Hepatocyte (in vitro differentiated cells): ENCODE data around the gene PRDX3.

ENCODE experiments used
- EZH2 ChIP-seq: fragments of 200-600 bp; sonication (generic); IDR thresholded peaks from 2 replicates; pipeline ENCODE4 v1.6.1; 2016; ENCODE audit warnings: antibody characterized with exemption, mild to moderate bottlenecking, borderline replicate concordance
- TF ChIP-seq, protein P1 (sequence below): fragments of 200-600 bp; sonication (generic); IDR thresholded peaks from 2 replicates; pipeline ENCODE4 v1.5.1; 2016; ENCODE audit warnings: antibody characterized with exemption, mild to moderate bottlenecking; ENCODE audit not compliant: poor library complexity

- TF ChIP-seq, protein P1, sequence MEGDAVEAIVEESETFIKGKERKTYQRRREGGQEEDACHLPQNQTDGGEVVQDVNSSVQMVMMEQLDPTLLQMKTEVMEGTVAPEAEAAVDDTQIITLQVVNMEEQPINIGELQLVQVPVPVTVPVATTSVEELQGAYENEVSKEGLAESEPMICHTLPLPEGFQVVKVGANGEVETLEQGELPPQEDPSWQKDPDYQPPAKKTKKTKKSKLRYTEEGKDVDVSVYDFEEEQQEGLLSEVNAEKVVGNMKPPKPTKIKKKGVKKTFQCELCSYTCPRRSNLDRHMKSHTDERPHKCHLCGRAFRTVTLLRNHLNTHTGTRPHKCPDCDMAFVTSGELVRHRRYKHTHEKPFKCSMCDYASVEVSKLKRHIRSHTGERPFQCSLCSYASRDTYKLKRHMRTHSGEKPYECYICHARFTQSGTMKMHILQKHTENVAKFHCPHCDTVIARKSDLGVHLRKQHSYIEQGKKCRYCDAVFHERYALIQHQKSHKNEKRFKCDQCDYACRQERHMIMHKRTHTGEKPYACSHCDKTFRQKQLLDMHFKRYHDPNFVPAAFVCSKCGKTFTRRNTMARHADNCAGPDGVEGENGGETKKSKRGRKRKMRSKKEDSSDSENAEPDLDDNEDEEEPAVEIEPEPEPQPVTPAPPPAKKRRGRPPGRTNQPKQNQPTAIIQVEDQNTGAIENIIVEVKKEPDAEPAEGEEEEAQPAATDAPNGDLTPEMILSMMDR: no peak
- TF ChIP-seq EZH2: no peak
These were observed 12.0 kb downstream of the PRDX3 start for GRCh38 chr10:119166564-119166963.
